ENCODE data around the gene DDX3X.

DNA sequence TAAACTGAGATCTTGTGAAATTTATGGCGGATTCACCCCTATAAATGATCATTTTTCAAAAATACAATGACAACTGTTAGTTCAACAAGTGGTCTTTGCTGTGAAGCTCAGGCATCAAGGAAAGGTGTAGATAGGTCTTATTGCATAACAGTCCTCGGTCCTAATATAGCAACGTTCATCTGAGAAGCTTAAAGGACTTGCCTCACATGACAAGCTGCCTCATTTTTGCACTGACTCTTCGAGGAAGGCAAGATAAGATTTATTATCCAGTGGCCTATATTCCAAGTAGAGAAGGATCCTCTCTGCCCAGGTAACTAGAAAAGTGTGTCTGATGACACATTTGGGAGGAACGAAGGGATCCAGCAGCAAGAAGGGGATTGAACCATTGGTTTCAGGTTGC lies 13.6 kb upstream of the DDX3X start:
- TF ChIP-seq POLR2AphosphoS5 (IDR thresholded peaks at IDR 0.05) (no peak), POLR2A (IDR thresholded peaks at IDR 0.05) (no peak)
- TF ChIP-seq, protein P1, sequence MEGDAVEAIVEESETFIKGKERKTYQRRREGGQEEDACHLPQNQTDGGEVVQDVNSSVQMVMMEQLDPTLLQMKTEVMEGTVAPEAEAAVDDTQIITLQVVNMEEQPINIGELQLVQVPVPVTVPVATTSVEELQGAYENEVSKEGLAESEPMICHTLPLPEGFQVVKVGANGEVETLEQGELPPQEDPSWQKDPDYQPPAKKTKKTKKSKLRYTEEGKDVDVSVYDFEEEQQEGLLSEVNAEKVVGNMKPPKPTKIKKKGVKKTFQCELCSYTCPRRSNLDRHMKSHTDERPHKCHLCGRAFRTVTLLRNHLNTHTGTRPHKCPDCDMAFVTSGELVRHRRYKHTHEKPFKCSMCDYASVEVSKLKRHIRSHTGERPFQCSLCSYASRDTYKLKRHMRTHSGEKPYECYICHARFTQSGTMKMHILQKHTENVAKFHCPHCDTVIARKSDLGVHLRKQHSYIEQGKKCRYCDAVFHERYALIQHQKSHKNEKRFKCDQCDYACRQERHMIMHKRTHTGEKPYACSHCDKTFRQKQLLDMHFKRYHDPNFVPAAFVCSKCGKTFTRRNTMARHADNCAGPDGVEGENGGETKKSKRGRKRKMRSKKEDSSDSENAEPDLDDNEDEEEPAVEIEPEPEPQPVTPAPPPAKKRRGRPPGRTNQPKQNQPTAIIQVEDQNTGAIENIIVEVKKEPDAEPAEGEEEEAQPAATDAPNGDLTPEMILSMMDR (IDR thresholded peaks at IDR 0.05): no peak

Data from suprapubic skin (tissue), 4 donors.